ENCODE measurements around the gene PKP1. TPM values are rescaled to one million over a fixed set of nuclear protein-coding genes. Genes with fewer than 3 reads are reported as not detected.

The PKP1 gene
- total and polyA plus RNA-seq, 2 donors from 2014 or later, result 0.47 to 0.63 TPM

GRCh38 chr1:201283836-201284553 is 689 bp downstream of the PKP1 start:
- no peak overlapping the region for H3K27ac ChIP-seq (ENCODE audit: low read depth in 2 of 2, low read length in 2 of 2)

GRCh38 chr1:201284636-201285035 is 1.3 kb downstream of the PKP1 start:
- no peaks in the 10 kb centered on the region for H3K36me3 ChIP-seq (ENCODE audit: control insufficient read depth in 2 of 3, insufficient read depth in 3 of 3, low read length in 3 of 3)
- no peak overlapping the region for H3K9ac ChIP-seq (ENCODE audit: low read length in 3 of 3)
- no peak for TF ChIP-seq CTCF (IDR thresholded peaks at IDR 0.05; ENCODE audit: borderline replicate concordance, extremely low read depth, insufficient read depth)
- no peaks in the 10 kb centered on the region for H3K9me3 ChIP-seq (ENCODE audit: control insufficient read depth in 2 of 3, insufficient read depth in 1 of 3, low read length in 3 of 3)
- H3K27me3 ChIP-seq (ENCODE audit: control insufficient read depth, insufficient read depth, low read length), result peaks cover 17% of the 10 kb centered on the region
- FAIRE-seq (no peak), DNase-seq (no peak)
- H3K27ac ChIP-seq (ENCODE audit: low read depth in 2 of 2, low read length in 2 of 2), result no peak overlapping the region
- no peak overlapping the region for H3K4me3 ChIP-seq (ENCODE audit: low read length in 3 of 3)
- intact Hi-C loops (cut with DNase I), result no loop called here
- peaks cover 0 to 6% (median 0%) of the 10 kb centered on the region in 3 donors for H3K4me1 ChIP-seq (ENCODE audit: control insufficient read depth in 2 of 3, insufficient read depth in 2 of 3, low read depth in 1 of 3, low read length in 3 of 3)

More at GRCh38 chr1:201283836-201284553, 689 bp downstream of the PKP1 start:
- FAIRE-seq, result no peak
- peak in 1 of 5 donors; percentile 66 for DNase-seq
- intact Hi-C loops (cut with DNase I), result no loop called here
- Histone ChIP-seq H3K9me3 (ENCODE audit: control insufficient read depth in 2 of 3, insufficient read depth in 1 of 3, low read length in 3 of 3) (no peaks in the 10 kb centered on the region), H3K27me3 (ENCODE audit: control insufficient read depth, insufficient read depth, low read length) (peaks cover 17% of the 10 kb centered on the region), H3K9ac (ENCODE audit: low read length in 3 of 3) (no peak overlapping the region), H3K4me3 (ENCODE audit: low read length in 3 of 3) (peak overlapping the region in 1 of 3 donors; percentile 13), H3K4me1 (ENCODE audit: control insufficient read depth in 2 of 3, insufficient read depth in 2 of 3, low read depth in 1 of 3, low read length in 3 of 3) (peaks cover 0 to 6% (median 0%) of the 10 kb centered on the region in 3 donors), H3K36me3 (ENCODE audit: control insufficient read depth in 2 of 3, insufficient read depth in 3 of 3, low read length in 3 of 3) (no peaks in the 10 kb centered on the region)
- TF ChIP-seq CTCF (IDR thresholded peaks at IDR 0.05; ENCODE audit: borderline replicate concordance, extremely low read depth, insufficient read depth), result no peak

GRCh38 chr1:201285846-201286245 is 2.5 kb downstream of the PKP1 start:
- no peak for DNase-seq
- Histone ChIP-seq H3K9ac (ENCODE audit: low read length in 3 of 3) (no peak overlapping the region), H3K27me3 (ENCODE audit: control insufficient read depth, insufficient read depth, low read length) (peaks cover 17% of the 10 kb centered on the region), H3K4me3 (ENCODE audit: low read length in 3 of 3) (no peak overlapping the region), H3K27ac (ENCODE audit: low read depth in 2 of 2, low read length in 2 of 2) (no peak overlapping the region), H3K9me3 (ENCODE audit: control insufficient read depth in 2 of 3, insufficient read depth in 1 of 3, low read length in 3 of 3) (no peaks in the 10 kb centered on the region), H3K36me3 (ENCODE audit: control insufficient read depth in 2 of 3, insufficient read depth in 3 of 3, low read length in 3 of 3) (no peaks in the 10 kb centered on the region), H3K4me1 (ENCODE audit: control insufficient read depth in 2 of 3, insufficient read depth in 2 of 3, low read depth in 1 of 3, low read length in 3 of 3) (peaks cover 0 to 6% (median 0%) of the 10 kb centered on the region in 3 donors)
- no peak for TF ChIP-seq CTCF (IDR thresholded peaks at IDR 0.05; ENCODE audit: borderline replicate concordance, extremely low read depth, insufficient read depth)
- FAIRE-seq, result no peak
- intact Hi-C loops (cut with DNase I), result no loop called here

Measured in kidney (tissue), 14 donors.